WI38 (cell line): ENCODE data around the gene ABI1.
"Not testable (repeated sequence)": the region's sequence is repeated elsewhere in the genome, so short reads cannot be mapped to it uniquely, and the experiment has no call there.

ENCODE experiments used
- H3K4me3 ChIP-seq: 2 replicates; pipeline ENCODE4 v1.5.1; 2011; ENCODE audit warnings: low read depth, mild to moderate bottlenecking, control low read depth, low read length
- CTCF ChIP-seq: IDR thresholded peaks from 2 replicates; pipeline ENCODE4 v1.5.1; 2012; ENCODE audit warnings: low read depth, mild to moderate bottlenecking, control low read depth, low read length

ABI1 gene

DNA sequence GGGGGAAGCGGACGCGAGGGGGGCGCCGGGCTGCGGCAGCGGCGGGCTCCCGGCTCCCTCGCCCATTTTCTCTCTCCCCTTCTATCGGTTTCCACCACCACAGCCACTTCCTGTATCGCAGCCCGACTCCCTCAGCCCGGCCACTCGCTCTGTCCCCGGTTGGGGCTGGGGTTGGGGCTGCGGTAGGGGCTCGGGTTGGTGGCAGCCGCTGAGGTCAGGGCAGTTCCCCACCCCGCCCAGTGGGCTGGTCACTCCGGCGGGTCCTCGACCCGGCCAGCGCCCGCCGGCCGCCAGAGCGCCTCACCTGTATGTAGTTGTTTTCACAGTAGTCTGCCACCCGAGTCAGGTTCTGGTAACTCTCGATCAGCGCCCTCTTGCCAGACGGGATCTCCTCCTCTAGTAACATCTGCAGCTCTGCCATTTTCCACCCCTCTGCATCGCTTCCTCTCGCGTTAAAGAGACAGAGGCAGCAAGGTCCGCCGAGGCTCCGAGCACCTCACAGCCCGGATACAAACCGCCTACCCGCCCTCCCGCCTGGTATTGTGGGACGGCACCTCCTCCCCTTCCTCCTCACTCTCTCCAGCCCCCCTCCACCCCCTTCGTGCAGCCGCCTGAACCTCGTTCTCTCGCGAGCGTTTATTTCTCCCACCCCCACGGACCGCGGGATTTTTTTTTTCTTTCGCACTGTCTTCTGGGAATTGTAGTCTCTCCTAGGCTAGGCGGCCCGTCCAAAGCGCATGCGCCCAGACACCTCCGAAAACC is at the start of gene ABI1:
TSS of gene ABI1 (minus strand) at position 516 of the 762 bp plus-strand sequence. CDS start at position 421, 95 bp downstream.
- TF ChIP-seq CTCF, result no peak
- peak within 1 kb of the TSS; percentile 90 for H3K4me3 ChIP-seq

- H3K4me3 ChIP-seq, result no peak overlapping the region
- no peak for TF ChIP-seq CTCF
Measured at GRCh38 chr10:26909753-26910152, 49.0 kb upstream of the ABI1 start.

- not testable (repeated sequence) for H3K4me3 ChIP-seq
Measured at GRCh38 chr10:26905253-26905781, 44.6 kb upstream of the ABI1 start.

DNA sequence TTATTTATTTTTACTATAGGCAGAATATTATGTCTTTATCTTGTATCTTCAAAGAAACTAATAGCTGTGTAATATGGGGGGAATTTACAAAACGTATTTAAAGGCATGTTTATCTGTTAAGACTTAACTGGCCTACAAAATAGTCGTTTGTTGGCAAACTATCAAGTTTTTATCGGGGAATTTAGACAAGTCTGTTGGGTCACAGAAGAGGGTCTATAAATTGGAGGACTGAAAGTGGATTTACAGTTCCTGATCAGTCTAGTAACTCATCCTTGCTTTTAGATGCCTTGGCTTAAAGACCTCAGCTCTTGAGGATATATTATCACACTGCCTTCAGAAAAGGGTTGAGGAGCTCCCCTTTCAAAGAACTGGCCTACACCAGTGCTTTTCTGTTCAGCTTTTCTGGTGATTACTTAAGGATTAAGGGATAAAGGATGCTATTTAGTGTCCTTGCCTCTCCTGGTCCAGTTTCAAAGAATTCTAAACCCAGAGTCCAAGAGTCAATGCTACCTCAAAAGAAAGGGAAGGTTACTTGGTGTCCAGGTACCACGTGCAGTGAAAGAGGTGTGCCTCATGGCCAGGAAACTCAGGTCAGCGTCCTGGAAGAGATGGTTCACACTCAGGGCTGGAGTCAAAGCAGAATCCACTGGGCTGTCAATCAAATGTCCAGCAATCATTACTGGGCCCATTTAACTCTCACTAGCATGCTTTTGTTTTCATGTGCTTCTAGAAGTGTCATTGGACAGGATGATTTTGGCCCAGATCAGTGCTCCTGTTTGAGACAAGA is 42.9 kb upstream of the ABI1 start:
- TF ChIP-seq CTCF, result no peak
- H3K4me3 ChIP-seq, result no peak overlapping the region

- not testable (repeated sequence) for H3K4me3 ChIP-seq
Measured at GRCh38 chr10:26892306-26892923, 31.7 kb upstream of the ABI1 start.

- TF ChIP-seq CTCF, result peak; percentile 58
Measured at GRCh38 chr10:26890956-26891355, 30.2 kb upstream of the ABI1 start.

DNA sequence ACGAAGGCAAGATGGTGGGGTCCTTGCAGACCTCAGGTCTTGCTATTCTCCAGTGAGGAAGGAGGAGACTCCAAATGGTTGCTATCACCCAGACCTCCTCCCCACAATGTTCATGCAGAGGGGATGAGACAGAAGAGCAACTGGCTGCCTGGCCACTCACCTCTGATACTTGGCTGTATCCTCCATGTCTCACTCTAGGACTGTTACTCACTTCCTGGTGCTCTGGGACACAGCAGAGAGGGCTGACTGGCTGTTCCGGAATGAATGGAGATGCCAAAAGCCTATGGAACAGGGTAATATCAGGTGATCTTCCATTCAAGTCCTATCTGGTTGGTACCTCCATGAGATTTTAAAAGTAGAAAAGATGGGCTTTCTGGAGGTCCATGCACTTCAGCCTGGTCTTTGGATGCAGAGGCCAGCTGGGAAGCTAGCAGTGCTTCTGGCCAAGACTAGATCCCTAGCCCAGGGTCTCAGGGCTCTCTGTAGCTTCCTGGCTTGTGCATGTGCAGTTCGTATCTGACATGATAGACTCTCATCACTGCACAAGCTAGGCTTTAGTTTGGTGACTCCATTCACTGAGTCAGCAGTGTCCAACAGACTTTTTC is 27.0 kb upstream of the ABI1 start:
- TF ChIP-seq CTCF, result no peak

More at GRCh38 chr10:26890956-26891355, 30.2 kb upstream of the ABI1 start:
- no peak overlapping the region for H3K4me3 ChIP-seq

More for the DNA sequence above, 27.0 kb upstream of the ABI1 start:
- no peak overlapping the region for H3K4me3 ChIP-seq
